Upper lobe of left lung (tissue), 4 donors: Measurements from ENCODE around the gene FGL2.

ENCODE experiments used
- CTCF ChIP-seq, 6 experiments: fragments of 450-650 bp in 4 of 6; fragments of 200-600 bp in 2 of 6; sonication (generic) in 2 of 6; IDR thresholded peaks; one replicate each; pipeline ENCODE4 v1.5.1; 2016 to 2019; ENCODE audit warnings: antibody characterized with exemption in 6 of 6
- EP300 ChIP-seq, 4 donors: sonication (generic); formaldehyde crosslinking; IDR thresholded peaks; one replicate each; pipeline ENCODE4 v1.5.1; 2017; ENCODE audit warnings: antibody characterized with exemption in 4 of 4, control low read depth in 2 of 4
- POLR2A ChIP-seq, 4 donors: fragments of 450-650 bp; IDR thresholded peaks; one replicate each; pipeline ENCODE4 v1.5.1; 2016 to 2017; ENCODE audit warnings: antibody characterized with exemption in 4 of 4, mild to moderate bottlenecking in 2 of 4
- POLR2AphosphoS5 ChIP-seq, 2 donors: sonication (generic); formaldehyde crosslinking; IDR thresholded peaks; one replicate each; pipeline ENCODE4 v1.5.1; 2017; ENCODE audit warnings: antibody characterized with exemption in 2 of 2

- TF ChIP-seq CTCF (IDR thresholded peaks at IDR 0.05) (no peak), POLR2AphosphoS5 (IDR thresholded peaks at IDR 0.05) (no peak), EP300 (IDR thresholded peaks at IDR 0.05) (no peak), POLR2A (IDR thresholded peaks at IDR 0.05) (no peak)
Measured at GRCh38 chr7:77181734-77182133, 17.9 kb downstream of the FGL2 start.
